HepG2 (cell line): Measurements from ENCODE around the gene MXRA8. TPM values are rescaled to one million over a fixed set of nuclear protein-coding genes. Genes with fewer than 3 reads are reported as not detected.
A peak's percentile ranks its signal among the peaks of the same experiment; 100 is the strongest.

Experiments used
- ATF2 ChIP-seq: sonication (generic); formaldehyde crosslinking; IDR thresholded peaks from 2 replicates; pipeline ENCODE4 v1.4.0; 2020; ENCODE audit warnings: missing genetic modification reagents
- CAMTA2 ChIP-seq: sonication (generic); formaldehyde crosslinking; IDR thresholded peaks from 2 replicates; pipeline ENCODE4 v1.4.0; 2020; ENCODE audit warnings: mild to moderate bottlenecking, missing genetic modification reagents, borderline replicate concordance
- CEBPB ChIP-seq: IDR thresholded peaks from 2 replicates; pipeline ENCODE4 v1.6.1; 2011; ENCODE audit warnings: low read depth, low read length, improper control_type of control experiment, borderline replicate concordance
- CHCHD3 ChIP-seq: sonication (generic); formaldehyde crosslinking; IDR thresholded peaks from 2 replicates; pipeline ENCODE4 v1.8.0; 2022; ENCODE audit warnings: mild to moderate bottlenecking, missing genetic modification reagents, moderate library complexity
- DZIP1 ChIP-seq: sonication (generic); formaldehyde crosslinking; IDR thresholded peaks from 2 replicates; pipeline ENCODE4 v1.5.0; 2020; ENCODE audit warnings: mild to moderate bottlenecking, missing genetic modification reagents
- E2F1 ChIP-seq: sonication (generic); formaldehyde crosslinking; IDR thresholded peaks from 2 replicates; pipeline ENCODE4 v1.5.0; 2020; ENCODE audit warnings: missing genetic modification reagents
- ELF4 ChIP-seq: sonication (generic); formaldehyde crosslinking; IDR thresholded peaks from 2 replicates; pipeline ENCODE4 v1.5.0; 2020; ENCODE audit warnings: missing genetic modification reagents, mild to moderate bottlenecking, moderate library complexity, borderline replicate concordance
- HES4 ChIP-seq: sonication (generic); formaldehyde crosslinking; IDR thresholded peaks from 2 replicates; pipeline ENCODE4 v1.9.0; 2021; ENCODE audit warnings: mild to moderate bottlenecking, missing genetic modification reagents, borderline replicate concordance
- KDM3A ChIP-seq: IDR thresholded peaks from 2 replicates; pipeline ENCODE4 v1.6.1; 2018; ENCODE audit warnings: low read depth, missing compliant biosample characterization
- MTA3 ChIP-seq: sonication (generic); formaldehyde crosslinking; IDR thresholded peaks from 2 replicates; pipeline ENCODE4 v1.4.0; 2020; ENCODE audit warnings: missing genetic modification reagents
- MYPOP ChIP-seq: sonication (generic); formaldehyde crosslinking; IDR thresholded peaks from 2 replicates; pipeline ENCODE4 v1.8.1; 2023; ENCODE audit warnings: mild to moderate bottlenecking, moderate library complexity, missing genetic modification reagents
- ONECUT2 ChIP-seq: sonication (generic); formaldehyde crosslinking; IDR thresholded peaks from 2 replicates; pipeline ENCODE4 v1.4.0; 2020; ENCODE audit warnings: missing genetic modification reagents
- SKIL ChIP-seq: sonication (generic); formaldehyde crosslinking; IDR thresholded peaks from 2 replicates; pipeline ENCODE4 v1.8.0; 2022; ENCODE audit warnings: missing genetic modification reagents, mild to moderate bottlenecking, moderate library complexity, borderline replicate concordance
- ZMAT5 ChIP-seq: sonication (generic); formaldehyde crosslinking; IDR thresholded peaks from 2 replicates; pipeline ENCODE4 v1.5.0; 2020; ENCODE audit warnings: mild to moderate bottlenecking, low read depth, missing genetic modification reagents, borderline replicate concordance
- ZNF33B ChIP-seq: sonication (generic); formaldehyde crosslinking; IDR thresholded peaks from 2 replicates; pipeline ENCODE4 v1.5.1; 2020; ENCODE audit warnings: mild to moderate bottlenecking, missing genetic modification reagents
- ZNF367 ChIP-seq: sonication (generic); formaldehyde crosslinking; IDR thresholded peaks from 2 replicates; pipeline ENCODE4 v1.4.0; 2020; ENCODE audit warnings: missing genetic modification reagents, borderline replicate concordance
- ZNF747 ChIP-seq: sonication (generic); formaldehyde crosslinking; IDR thresholded peaks from 2 replicates; pipeline ENCODE4 v1.8.1; 2023; ENCODE audit warnings: missing genetic modification reagents, mild to moderate bottlenecking, borderline replicate concordance
- ZNF841 ChIP-seq: sonication (generic); formaldehyde crosslinking; IDR thresholded peaks from 2 replicates; pipeline ENCODE4 v1.8.1; 2023; ENCODE audit warnings: missing genetic modification reagents, borderline replicate concordance
- polyA plus RNA-seq, 8 experiments: library from polyadenylated mRNA; depleted of rRNA in 3 of 8; stranded (reverse) in 7 of 8; unstranded in 1 of 8; fragments of >200 nt; fragmentation: Illumina TruSeq in 4 of 8; extraction: Trizol in 4 of 8; gene quantifications; 2 replicates each; pipeline versions ENCODE4 v1.2.1 to v1.2.3, GENCODE V29; 2011 to 2016; ENCODE audit warnings: low read depth in 4 of 8, missing spikeins in 1 of 8, mixed read lengths in 1 of 8; ENCODE audit not compliant: insufficient read depth in 1 of 8
- total RNA-seq, 5 experiments: library from RNA; depleted of rRNA; stranded (reverse); fragments of >200 nt; fragmentation: Illumina TruSeq; extraction: Trizol; gene quantifications; 2 replicates each; pipeline ENCODE4 v1.2.3, GENCODE V29; 2016; ENCODE audit warnings: low read depth in 1 of 5

The MXRA8 gene
- total and polyA plus RNA-seq, 2 of the 13 experiments (the other 11 are each of a cell fraction or from before 2014, with no cell fraction given) = 19.8 to 44.8 TPM

GRCh38 chr1:1406821-1407635 is 48.7 kb upstream of the MXRA8 start, which contains the start of gene MRPL20 (continued):
- TF ChIP-seq ATF2 (CRISPR knock-in tag) (peak; percentile 73), ELF4 (peak; percentile 77; the same call in 1 of the 2 replicates), ZNF367 (no peak; the same call in 1 of the 2 replicates), ZMAT5 (CRISPR knock-in tag) (no peak), MTA3 (CRISPR knock-in tag) (no peak), KDM3A (CRISPR knock-in tag) (peak; percentile 89), ONECUT2 (CRISPR knock-in tag) (no peak), MYPOP (CRISPR knock-in tag) (no peak; the same call in 1 of the 2 replicates), E2F1 (CRISPR knock-in tag) (no peak), CEBPB (no peak), HES4 (CRISPR knock-in tag) (peak; percentile 84; the same call in 1 of the 2 replicates), ZNF841 (CRISPR knock-in tag) (peak; percentile 28; the same call in 1 of the 2 replicates), ZNF33B (CRISPR knock-in tag) (peak; percentile 56), SKIL (peak; percentile 70; the same call in 1 of the 2 replicates), DZIP1 (CRISPR knock-in tag) (peak; percentile 85; the same call in 1 of the 2 replicates), CAMTA2 (CRISPR knock-in tag) (peak; percentile 84; the same call in 1 of the 2 replicates), CHCHD3 (CRISPR knock-in tag) (peak; percentile 96), ZNF747 (peak; percentile 81)
